Astrocyte (in vitro differentiated cells and primary cell): ENCODE measurements around the gene TIAL1. TPM values are rescaled to one million over a fixed set of nuclear protein-coding genes. Genes with fewer than 3 reads are reported as not detected.
A peak's percentile ranks its signal among the peaks of the same experiment; 100 is the strongest.

Experiments
- DNase-seq: peaks from one replicate; pipeline ENCODE4 v3.0.0-alpha.2; 2010; ENCODE audit warnings: low read depth
- FAIRE-seq: peaks from 2 replicates; lab custom pipeline; 2011; peaks lifted over from hg19 to GRCh38; lab: Jason Lieb, UNC
- H2AFZ ChIP-seq: 2 replicates; pipeline ENCODE4 v1.6.0; 2012; ENCODE audit warnings: low read depth, low read length, inconsistent platforms
- H3K27ac ChIP-seq: 2 replicates; pipeline ENCODE4 v1.5.1; 2011; ENCODE audit warnings: low read depth, low read length, inconsistent platforms
- H3K27me3 ChIP-seq: 2 replicates; pipeline ENCODE4 v1.6.0; 2011; ENCODE audit warnings: low read length, inconsistent platforms; ENCODE audit not compliant: insufficient read depth
- H3K36me3 ChIP-seq: 2 replicates; pipeline ENCODE4 v1.5.1; 2011; ENCODE audit warnings: low read length, inconsistent platforms; ENCODE audit not compliant: insufficient read depth
- H3K4me1 ChIP-seq: 2 replicates; pipeline ENCODE4 v1.5.1; 2011; ENCODE audit warnings: low read length, inconsistent platforms; ENCODE audit not compliant: insufficient read depth
- H3K4me2 ChIP-seq: 2 replicates; pipeline ENCODE4 v1.6.0; 2012; ENCODE audit warnings: low read length, inconsistent platforms
- H3K4me3 ChIP-seq: 2 replicates; pipeline ENCODE4 v1.5.1; 2011; ENCODE audit warnings: low read depth, mild to moderate bottlenecking, low read length, inconsistent platforms; ENCODE audit not compliant: insufficient read depth
- H3K79me2 ChIP-seq: 2 replicates; pipeline ENCODE4 v1.6.0; 2012; ENCODE audit warnings: mild to moderate bottlenecking, low read length, inconsistent platforms; ENCODE audit not compliant: insufficient read depth
- H3K9ac ChIP-seq: 2 replicates; pipeline ENCODE4 v1.6.0; 2012; ENCODE audit warnings: mild to moderate bottlenecking, low read length, inconsistent platforms
- H3K9me3 ChIP-seq: 2 replicates; pipeline ENCODE4 v1.5.1; 2012; ENCODE audit warnings: low read depth, mild to moderate bottlenecking, low read length, inconsistent platforms; ENCODE audit not compliant: insufficient read depth
- H4K20me1 ChIP-seq: 2 replicates; pipeline ENCODE4 v1.6.0; 2012; ENCODE audit warnings: low read length, inconsistent platforms; ENCODE audit not compliant: insufficient read depth
- H3K27ac Mint-ChIP-seq: one replicate; pipeline ENCODE4 v1.8.0; 2021; ENCODE audit warnings: mild to moderate bottlenecking, mixed read lengths; ENCODE audit not compliant: unreplicated experiment
- H3K27me3 Mint-ChIP-seq: one replicate; pipeline ENCODE4 v1.8.0; 2021; ENCODE audit warnings: low read depth, mixed read lengths; ENCODE audit not compliant: unreplicated experiment
- H3K36me3 Mint-ChIP-seq: one replicate; pipeline ENCODE4 v1.8.0; 2021; ENCODE audit warnings: low read depth, mixed read lengths; ENCODE audit not compliant: unreplicated experiment
- H3K4me1 Mint-ChIP-seq: one replicate; pipeline ENCODE4 v1.8.0; 2021; ENCODE audit warnings: low read depth, mixed read lengths; ENCODE audit not compliant: unreplicated experiment
- H3K4me3 Mint-ChIP-seq: one replicate; pipeline ENCODE4 v1.8.0; 2021; ENCODE audit warnings: mild to moderate bottlenecking, moderate library complexity, mixed read lengths; ENCODE audit not compliant: unreplicated experiment
- H3K9me3 Mint-ChIP-seq: one replicate; pipeline ENCODE4 v1.8.0; 2021; ENCODE audit warnings: mild to moderate bottlenecking, mixed read lengths; ENCODE audit not compliant: unreplicated experiment
- CTCF ChIP-seq: IDR thresholded peaks from 2 replicates; pipeline ENCODE4 v1.5.1; 2011; ENCODE audit warnings: low read depth, mild to moderate bottlenecking, inconsistent platforms, low read length, moderate library complexity; ENCODE audit not compliant: insufficient read depth
- EZH2 ChIP-seq: IDR thresholded peaks from 2 replicates; pipeline ENCODE4 v1.6.1; 2012; ENCODE audit warnings: mild to moderate bottlenecking, low read length, inconsistent platforms; ENCODE audit not compliant: insufficient read depth
- total RNA-seq: library from RNA; stranded (reverse); gene quantifications from 2 replicates; pipeline ENCODE4 v1.2.1, GENCODE V29; 2021

The TIAL1 gene
- total RNA-seq, 1 donor from 2014 or later = 155 TPM

- Histone ChIP-seq H3K9me3 (no peaks in the 10 kb centered on the region), H2AFZ (no peak overlapping the region), H3K36me3 (no peaks in the 10 kb centered on the region), H3K4me3 (no peak overlapping the region), H3K4me1 (no peaks in the 10 kb centered on the region), H3K27me3 (no peaks in the 10 kb centered on the region), H3K9ac (no peak overlapping the region), H4K20me1 (no peaks in the 10 kb centered on the region), H3K27ac (no peak overlapping the region), H3K4me2 (no peak overlapping the region), H3K79me2 (no peaks in the 10 kb centered on the region)
- peaks cover 2% of the 10 kb centered on the region for H3K27me3 Mint-ChIP-seq
- TF ChIP-seq EZH2 (no peak), CTCF (no peak)
- peaks cover 12% of the 10 kb centered on the region for H3K4me1 Mint-ChIP-seq
- peaks cover 2% of the 10 kb centered on the region for H3K9me3 Mint-ChIP-seq
- FAIRE-seq (no peak), DNase-seq (no peak)
- no peak overlapping the region for H3K4me3 Mint-ChIP-seq
- H3K36me3 Mint-ChIP-seq = no peaks in the 10 kb centered on the region
- no peak overlapping the region for H3K27ac Mint-ChIP-seq
Measured at GRCh38 chr10:119619215-119619614, 22.5 kb upstream of the TIAL1 start.

DNA sequence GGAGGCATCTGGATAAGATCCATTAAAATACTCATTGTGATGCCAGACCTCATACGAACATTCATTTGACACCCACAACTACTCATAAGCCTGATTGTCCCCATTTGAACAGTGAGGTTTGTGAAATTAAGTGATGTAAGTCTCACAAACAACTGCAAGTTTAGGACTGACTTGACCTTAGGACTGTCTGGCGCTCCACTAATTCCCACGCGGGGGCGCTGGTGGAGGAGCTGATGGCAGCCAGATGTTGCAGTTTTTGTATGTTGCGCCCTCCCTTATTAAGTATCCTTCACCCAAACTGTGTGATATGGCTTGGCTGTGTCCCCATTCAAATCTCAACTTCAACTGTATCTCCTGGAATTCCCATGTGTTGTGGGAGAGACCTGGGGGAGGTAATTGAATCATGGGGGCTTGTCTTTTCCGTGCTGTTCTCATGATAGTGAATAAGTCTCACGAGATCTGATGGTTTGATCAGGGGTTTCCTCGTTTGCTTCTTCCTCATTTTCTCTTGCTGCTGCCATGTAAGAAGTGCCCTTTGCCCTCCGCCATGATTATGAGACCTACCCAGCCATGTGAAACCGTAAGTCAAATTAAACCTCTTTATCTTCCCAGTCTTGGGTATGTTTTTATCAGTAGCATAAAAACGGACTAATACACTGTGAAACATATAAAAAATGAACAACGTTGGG lies 20.3 kb upstream of the TIAL1 start:
- Mint-ChIP-seq H3K9me3 (peaks cover 2% of the 10 kb centered on the region), H3K4me1 (peaks cover 12% of the 10 kb centered on the region), H3K36me3 (no peaks in the 10 kb centered on the region), H3K27ac (no peak overlapping the region), H3K27me3 (peaks cover 6% of the 10 kb centered on the region), H3K4me3 (no peak overlapping the region)
- Histone ChIP-seq H3K79me2 (no peaks in the 10 kb centered on the region), H3K9ac (no peak overlapping the region), H3K9me3 (no peaks in the 10 kb centered on the region), H4K20me1 (no peaks in the 10 kb centered on the region), H3K4me2 (no peak overlapping the region), H3K27me3 (no peaks in the 10 kb centered on the region), H3K4me1 (no peaks in the 10 kb centered on the region), H2AFZ (no peak overlapping the region), H3K4me3 (no peak overlapping the region), H3K27ac (no peak overlapping the region), H3K36me3 (no peaks in the 10 kb centered on the region)
- TF ChIP-seq CTCF (peak; percentile 15), EZH2 (no peak)
- no peak for FAIRE-seq
- no peak for DNase-seq

DNA sequence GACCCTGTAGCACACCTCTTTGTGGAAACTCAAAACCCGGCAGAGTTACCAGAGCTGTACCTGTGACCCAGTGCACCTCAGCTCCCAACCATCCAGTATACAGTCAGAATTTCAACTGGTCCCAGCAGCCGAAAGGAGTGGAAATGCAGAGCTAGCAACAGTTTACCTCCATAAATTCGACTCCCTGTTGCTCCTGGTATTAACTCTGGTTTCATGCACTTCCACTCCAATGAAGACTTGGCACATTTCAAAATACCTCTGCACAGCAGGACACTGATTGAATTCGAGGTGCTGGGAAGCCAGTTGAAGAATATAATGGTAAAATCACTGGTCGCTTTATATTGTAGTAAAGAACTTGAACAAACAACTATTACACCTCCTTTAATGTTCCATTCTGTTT lies 17.9 kb upstream of the TIAL1 start:
- H3K27me3 Mint-ChIP-seq = peaks cover 6% of the 10 kb centered on the region
- H3K36me3 Mint-ChIP-seq = no peaks in the 10 kb centered on the region
- no peak overlapping the region for H3K27ac Mint-ChIP-seq
- H3K4me1 Mint-ChIP-seq = no peaks in the 10 kb centered on the region
- Histone ChIP-seq H3K9ac (no peak overlapping the region), H3K4me1 (no peaks in the 10 kb centered on the region), H3K79me2 (no peaks in the 10 kb centered on the region), H3K27me3 (no peaks in the 10 kb centered on the region), H3K36me3 (no peaks in the 10 kb centered on the region), H3K27ac (no peak overlapping the region), H3K4me3 (no peak overlapping the region), H3K4me2 (no peak overlapping the region), H3K9me3 (no peaks in the 10 kb centered on the region), H2AFZ (no peak overlapping the region), H4K20me1 (no peaks in the 10 kb centered on the region)
- FAIRE-seq (no peak), DNase-seq (no peak)
- no peak overlapping the region for H3K4me3 Mint-ChIP-seq
- TF ChIP-seq CTCF = no peak
- TF ChIP-seq EZH2 = no peak
- peaks cover 2% of the 10 kb centered on the region for H3K9me3 Mint-ChIP-seq
